ENCODE results near the gene WNT1.

WNT1 gene

DNA sequence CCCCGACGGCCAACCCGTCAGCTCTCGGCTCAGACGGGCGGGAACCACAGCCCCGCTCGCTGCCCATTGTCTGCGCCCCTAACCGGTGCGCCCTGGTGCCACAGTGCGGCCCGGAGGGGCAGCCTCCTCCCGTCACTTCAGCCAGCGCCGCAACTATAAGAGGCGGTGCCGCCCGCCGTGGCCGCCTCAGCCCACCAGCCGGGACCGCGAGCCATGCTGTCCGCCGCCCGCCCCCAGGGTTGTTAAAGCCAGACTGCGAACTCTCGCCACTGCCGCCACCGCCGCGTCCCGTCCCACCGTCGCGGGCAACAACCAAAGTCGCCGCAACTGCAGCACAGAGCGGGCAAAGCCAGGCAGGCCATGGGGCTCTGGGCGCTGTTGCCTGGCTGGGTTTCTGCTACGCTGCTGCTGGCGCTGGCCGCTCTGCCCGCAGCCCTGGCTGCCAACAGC is at the start of gene WNT1:
WNT1 (plus strand) TSS at position 32 of the 450 bp plus-strand sequence; CDS start at position 361, 329 bp downstream.
- DNase-seq (ENCODE audit: low read depth, low spot score), result no peak

- DNase-seq (ENCODE audit: low read depth, low spot score), result no peak
Observed at GRCh38 chr12:48929551-48929950, 48.6 kb upstream of the WNT1 start.

DNA sequence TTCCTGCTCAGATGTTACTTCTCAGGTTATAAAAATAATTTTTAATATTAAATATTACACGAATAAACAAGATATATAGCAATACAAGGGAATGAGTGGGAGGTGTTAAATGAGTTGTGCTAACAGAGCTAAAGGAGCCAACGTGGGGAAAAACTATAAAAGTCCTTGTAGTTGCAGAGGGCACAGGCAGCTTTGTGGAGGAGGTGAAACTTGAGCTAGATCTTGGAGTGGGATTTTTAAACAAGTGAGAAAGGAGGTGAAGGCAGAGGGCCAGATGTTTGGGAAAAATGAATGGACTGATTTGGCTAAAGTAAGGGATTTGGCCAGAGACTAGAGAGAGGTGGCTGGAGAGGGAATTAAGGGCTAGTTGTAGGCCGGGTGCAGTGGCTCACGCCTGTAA is 47.6 kb upstream of the WNT1 start:
- no peak for DNase-seq (ENCODE audit: low read depth, low spot score)

- no peak for DNase-seq (ENCODE audit: low read depth, low spot score)
Observed at GRCh38 chr12:48932878-48933277, 45.2 kb upstream of the WNT1 start.

DNA sequence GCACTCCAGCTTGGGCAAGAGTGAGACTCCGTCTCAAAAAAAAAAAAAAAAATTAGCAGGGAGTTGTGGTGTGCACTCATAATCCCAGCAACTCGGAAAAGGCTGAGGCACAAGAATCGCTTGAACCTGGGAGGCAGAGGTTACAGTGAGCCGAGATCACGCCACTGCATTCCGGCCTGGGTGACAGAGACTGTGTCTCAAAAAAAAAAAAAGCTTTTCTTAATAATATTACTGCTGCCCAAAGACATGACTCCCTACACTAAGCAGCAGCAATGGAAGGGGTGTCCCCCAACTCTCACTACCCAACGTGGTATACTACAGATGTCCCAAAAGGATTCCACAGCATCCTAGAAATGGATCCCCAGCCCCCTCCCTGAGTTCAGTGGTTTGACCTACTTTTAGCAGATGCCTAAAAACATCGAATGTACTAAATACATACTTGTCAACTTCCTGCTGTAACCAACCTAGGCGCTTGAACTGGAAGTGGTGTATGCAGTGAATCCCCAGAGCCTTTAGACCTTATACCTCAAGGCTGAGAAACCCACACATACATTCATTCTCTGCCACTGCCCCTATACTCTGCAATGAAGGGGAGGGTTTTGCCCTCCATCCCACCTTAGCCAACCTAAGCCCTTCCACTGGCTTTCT is 44.3 kb upstream of the WNT1 start:
- no peak for DNase-seq (ENCODE audit: low read depth, low spot score)

GRCh38 chr12:48934312-48934706 is 43.8 kb upstream of the WNT1 start:
- DNase-seq (ENCODE audit: low read depth, low spot score), result no peak

- peak; percentile 70 for DNase-seq (ENCODE audit: low read depth, low spot score)
Observed at GRCh38 chr12:48936379-48936979, 41.6 kb upstream of the WNT1 start.

DNA sequence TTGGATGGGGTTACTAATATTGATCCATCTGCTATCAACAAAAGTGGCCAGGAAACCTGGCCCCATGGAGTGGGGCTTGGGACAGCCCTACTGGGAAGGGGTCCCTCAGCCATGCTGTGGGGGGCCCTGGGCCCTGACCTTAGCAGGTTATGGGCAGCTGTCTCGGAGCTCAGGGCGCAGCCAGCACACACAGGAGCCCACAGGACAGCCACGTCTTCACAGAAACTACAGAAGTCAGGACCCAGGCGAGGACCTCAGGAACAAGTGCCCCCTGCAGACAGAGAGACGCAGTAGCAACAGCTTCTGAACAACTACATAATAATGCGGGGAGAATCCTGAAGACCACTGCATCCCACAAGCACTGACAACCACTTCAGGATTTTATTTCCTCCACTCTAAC is 41.0 kb upstream of the WNT1 start:
- no peak for DNase-seq (ENCODE audit: low read depth, low spot score)

DNA sequence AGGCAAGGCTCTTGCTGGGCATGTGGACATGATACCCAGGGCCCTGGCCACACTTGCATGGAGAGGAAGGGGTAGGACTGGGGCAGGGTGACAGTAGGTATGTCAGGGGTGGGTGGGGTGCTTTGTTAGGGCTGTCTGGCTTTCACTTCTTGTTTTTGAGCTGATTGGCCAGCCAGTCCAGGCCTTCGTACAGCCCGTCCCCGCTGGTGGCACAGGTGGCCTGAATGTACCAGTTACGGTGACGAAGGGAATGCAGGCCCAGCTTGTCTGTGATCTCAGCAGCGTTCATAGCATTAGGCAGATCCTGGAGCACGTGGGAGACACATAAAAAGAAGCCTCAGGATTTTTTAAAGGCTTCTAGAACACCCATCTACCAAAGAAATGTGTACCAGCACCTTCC is 39.3 kb upstream of the WNT1 start:
- no peak for DNase-seq (ENCODE audit: low read depth, low spot score)

GRCh38 chr12:48940181-48940580 is 37.9 kb upstream of the WNT1 start:
- no peak for DNase-seq (ENCODE audit: low read depth, low spot score)

- DNase-seq (ENCODE audit: low read depth, low spot score), result no peak
Observed at GRCh38 chr12:48943221-48943620, 34.9 kb upstream of the WNT1 start.

DNA sequence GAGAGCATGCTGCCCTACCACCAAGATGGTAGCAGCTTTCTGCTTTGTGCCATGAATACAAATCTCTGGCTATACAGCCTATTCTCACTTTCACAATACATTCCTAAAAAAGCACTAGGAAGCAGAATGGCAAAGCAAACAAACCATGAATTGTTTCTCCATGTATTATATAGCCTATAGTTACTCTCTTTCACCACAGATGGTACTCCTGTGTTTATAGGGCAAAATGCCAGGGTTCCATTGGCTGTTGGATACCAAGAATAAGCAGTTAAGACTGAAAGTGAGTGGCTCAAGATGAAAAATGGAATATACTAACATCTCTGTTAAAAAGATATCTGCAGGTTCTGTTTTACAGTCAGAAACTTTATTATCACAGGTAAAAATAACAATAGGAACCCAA is 31.9 kb upstream of the WNT1 start:
- no peak for DNase-seq (ENCODE audit: low read depth, low spot score)

DNA sequence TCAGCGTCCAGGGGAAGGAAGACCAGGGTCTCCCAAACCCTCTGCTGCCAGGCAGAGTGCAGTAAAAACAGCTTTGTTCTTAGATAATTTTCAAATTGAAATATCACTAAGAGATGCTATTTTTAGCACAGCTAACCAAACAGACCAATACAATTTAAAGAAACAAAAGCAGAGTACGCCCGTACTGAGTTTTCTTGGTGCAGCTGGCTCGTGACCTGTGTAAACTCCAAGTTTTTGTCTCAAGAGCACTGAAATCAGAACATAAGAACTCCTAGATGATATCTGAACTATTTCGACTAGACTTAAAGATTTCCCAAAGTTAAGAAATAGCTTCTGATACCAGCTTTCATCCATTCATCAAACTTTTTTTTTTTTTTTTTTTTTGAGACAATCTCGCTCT is 31.2 kb upstream of the WNT1 start:
- DNase-seq (ENCODE audit: low read depth, low spot score), result no peak

- no peak for DNase-seq (ENCODE audit: low read depth, low spot score)
Observed at GRCh38 chr12:48947727-48948126, 30.4 kb upstream of the WNT1 start.

DNA sequence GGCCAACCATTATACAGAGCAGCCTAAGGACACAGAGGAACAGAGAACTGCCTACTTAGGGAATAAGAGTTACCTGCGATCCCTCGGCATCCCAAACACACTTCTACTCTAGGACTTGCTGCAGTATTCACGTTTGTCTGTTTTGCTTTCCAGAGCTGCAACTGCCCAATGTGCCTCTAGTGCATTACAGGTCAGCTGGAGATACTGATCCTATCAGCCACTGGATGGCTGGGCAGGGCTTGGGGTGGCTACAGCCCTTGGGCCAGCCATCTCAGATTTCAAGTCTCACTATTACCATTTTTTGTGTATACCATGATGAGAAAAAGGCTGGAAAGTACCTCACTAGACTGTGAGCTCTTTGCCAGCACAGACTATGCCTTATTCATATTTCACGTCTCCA is 25.4 kb upstream of the WNT1 start:
- DNase-seq (ENCODE audit: low read depth, low spot score), result no peak

GRCh38 chr12:48954061-48954460 is 24.1 kb upstream of the WNT1 start:
- no peak for DNase-seq (ENCODE audit: low read depth, low spot score)

- no peak for DNase-seq (ENCODE audit: low read depth, low spot score)
Observed at GRCh38 chr12:48954841-48955501, 23.2 kb upstream of the WNT1 start.

DNA sequence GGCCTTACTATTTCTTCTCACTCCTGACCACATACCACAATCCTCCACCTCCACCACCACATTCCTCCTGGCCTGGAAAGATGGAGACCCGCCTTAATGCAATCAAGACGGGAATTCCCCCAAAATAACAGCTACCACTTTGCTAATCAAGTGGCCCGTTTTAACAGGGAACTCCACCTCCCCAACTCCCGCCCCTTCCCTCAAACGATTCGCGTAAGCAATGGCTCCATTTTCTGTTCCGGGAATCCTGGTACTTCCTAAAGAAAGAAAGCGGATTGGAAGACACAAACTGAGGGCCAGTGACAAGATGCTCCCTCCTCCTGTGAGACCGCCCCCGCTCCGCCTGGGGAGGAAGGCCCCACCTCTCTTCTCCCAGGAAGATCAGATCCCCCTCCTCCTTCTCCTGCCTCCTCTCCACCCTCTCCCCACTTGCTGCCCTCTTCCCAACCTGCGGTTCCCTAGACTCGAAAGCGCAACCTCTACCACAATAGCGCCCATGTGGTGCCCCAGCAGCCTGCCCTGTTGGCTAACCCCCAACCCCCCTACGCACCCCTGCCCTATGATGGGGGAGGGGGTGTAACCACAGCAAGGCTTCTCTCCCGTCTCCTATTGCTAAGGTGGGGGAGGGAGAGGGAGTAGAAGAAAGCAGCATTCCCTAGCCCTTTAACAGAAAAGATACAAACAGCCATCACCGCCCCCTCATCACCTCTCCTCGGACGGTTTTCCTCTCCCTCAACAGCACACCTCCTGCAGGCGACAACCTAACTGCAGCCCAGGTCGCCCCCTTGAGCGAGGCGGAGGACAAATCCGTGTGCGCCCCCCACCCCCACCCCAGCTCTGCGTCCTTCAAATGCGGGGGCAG is 21.6 kb upstream of the WNT1 start:
- no peak for DNase-seq (ENCODE audit: low read depth, low spot score)

DNA sequence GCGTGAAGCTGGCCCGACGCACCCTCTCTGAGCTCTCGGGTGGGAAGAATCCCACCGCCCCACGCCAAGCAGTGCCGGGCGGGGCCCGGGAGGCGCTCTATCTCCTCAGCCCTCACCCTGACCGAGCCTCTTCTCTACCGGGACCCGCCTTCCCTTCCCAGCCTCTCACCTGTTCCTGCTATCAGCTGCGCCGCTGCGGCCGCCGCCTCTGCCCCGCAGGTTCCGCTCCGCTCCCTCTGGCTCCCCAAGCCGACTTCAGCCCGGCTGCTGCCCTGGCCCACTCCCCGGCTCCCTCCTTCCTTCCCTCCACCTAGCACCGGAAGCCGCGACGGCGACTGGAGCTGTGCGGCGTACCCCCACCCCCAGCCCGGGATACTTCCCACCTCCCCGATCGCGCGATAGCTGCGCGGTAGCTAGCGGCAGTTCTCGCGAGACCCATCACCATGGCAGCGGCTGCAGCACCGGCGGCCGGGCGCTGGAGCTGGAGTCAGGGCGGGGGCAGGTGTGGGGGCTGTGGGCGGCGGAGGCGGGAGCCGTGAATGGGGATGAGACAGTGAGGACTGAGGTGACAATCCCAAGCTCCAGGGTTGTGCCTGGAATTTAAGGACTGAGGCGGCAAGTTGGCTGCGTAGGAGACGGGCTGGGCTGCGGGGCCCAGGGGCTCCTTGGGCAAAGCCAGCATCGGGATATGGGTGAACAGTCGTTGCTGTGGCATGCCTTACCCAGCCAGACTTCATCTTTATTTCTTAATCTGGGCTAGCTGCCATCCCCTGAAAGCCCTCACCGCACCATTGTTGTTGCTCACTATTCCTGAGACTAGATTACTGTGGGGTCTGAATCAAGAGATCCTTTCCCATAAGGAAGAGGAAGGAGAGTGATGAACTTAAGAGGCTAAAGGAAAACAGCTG is 20.7 kb upstream of the WNT1 start, which contains the start of gene ARF3:
ARF3 (minus strand) TSS at position 347 of the 908 bp plus-strand sequence. CDS start 16,392 bp downstream, outside the sequence.
- DNase-seq (ENCODE audit: low read depth, low spot score), result peak; percentile 78

GRCh38 chr12:48958049-48958388 is 20.1 kb upstream of the WNT1 start:
- DNase-seq (ENCODE audit: low read depth, low spot score), result no peak

DNA sequence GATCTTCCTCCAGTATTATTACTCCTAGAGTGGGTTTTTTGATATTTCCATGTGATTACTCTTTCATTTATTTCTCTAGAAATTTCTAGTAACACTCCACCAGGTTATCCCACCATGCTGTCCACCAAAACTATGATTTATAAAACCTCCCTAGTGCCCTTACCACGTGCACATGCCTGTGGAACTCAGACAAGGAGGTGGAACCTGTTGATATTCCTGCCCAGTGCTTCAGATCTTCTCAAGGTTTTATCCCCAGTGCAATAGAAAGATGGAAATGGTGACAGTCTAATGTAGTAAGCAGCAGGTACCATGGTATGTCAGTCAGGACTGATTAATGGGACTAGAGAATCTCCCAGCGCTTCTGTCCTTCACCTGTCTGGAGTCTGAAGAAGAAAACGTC is 17.3 kb upstream of the WNT1 start:
- no peak for DNase-seq (ENCODE audit: low read depth, low spot score)

All from activated CD4-positive, CD25-positive, alpha-beta regulatory T cell treated with anti-CD3 and anti-CD28 coated beads, Interleukin-2, amount 50 U/mL, for 16 hours (primary cell).